ENCODE results near the gene DDX11.
A peak's percentile ranks its signal among the peaks of the same experiment; 100 is the strongest.
"Not testable (repeated sequence)": the region's sequence is repeated elsewhere in the genome, so short reads cannot be mapped to it uniquely, and the experiment has no call there.

Gene DDX11

GRCh38 chr12:31099434-31099833 is 25.8 kb downstream of the DDX11 start:
- DNase-seq (ENCODE audit: low read depth), result not testable (repeated sequence)

- not testable (repeated sequence) for DNase-seq (ENCODE audit: low read depth)
Observed at GRCh38 chr12:31100503-31101208, 27.0 kb downstream of the DDX11 start.

- not testable (repeated sequence) for DNase-seq (ENCODE audit: low read depth)
Observed at GRCh38 chr12:31102125-31102524, 28.5 kb downstream of the DDX11 start.

- not testable (repeated sequence) for DNase-seq (ENCODE audit: low read depth)
Observed at GRCh38 chr12:31102596-31102995, 28.9 kb downstream of the DDX11 start.

- DNase-seq (ENCODE audit: low read depth), result not testable (repeated sequence)
Observed at GRCh38 chr12:31103561-31103975, 29.9 kb downstream of the DDX11 start.

- DNase-seq (ENCODE audit: low read depth), result not testable (repeated sequence)
Observed at GRCh38 chr12:31104220-31104619, 30.6 kb downstream of the DDX11 start.

GRCh38 chr12:31104773-31105172 is 31.1 kb downstream of the DDX11 start:
- not testable (repeated sequence) for DNase-seq (ENCODE audit: low read depth)

- DNase-seq (ENCODE audit: low read depth), result no peak
Observed at GRCh38 chr12:31105668-31106067, 32.0 kb downstream of the DDX11 start.

- no peak for DNase-seq (ENCODE audit: low read depth)
Observed at GRCh38 chr12:31106101-31106803, 32.6 kb downstream of the DDX11 start.

GRCh38 chr12:31109773-31110172 is 36.1 kb downstream of the DDX11 start:
- DNase-seq (ENCODE audit: low read depth), result not testable (repeated sequence)

GRCh38 chr12:31110263-31110662 is 36.6 kb downstream of the DDX11 start:
- not testable (repeated sequence) for DNase-seq (ENCODE audit: low read depth)

GRCh38 chr12:31115092-31115601 is 41.5 kb downstream of the DDX11 start:
- not testable (repeated sequence) for DNase-seq (ENCODE audit: low read depth)

- DNase-seq (ENCODE audit: low read depth), result not testable (repeated sequence)
Observed at GRCh38 chr12:31116846-31117202, 43.2 kb downstream of the DDX11 start.

- DNase-seq (ENCODE audit: low read depth), result peak; percentile 29
Observed at GRCh38 chr12:31117203-31118011, 43.7 kb downstream of the DDX11 start.

- peak; percentile 14 for DNase-seq (ENCODE audit: low read depth)
Observed at GRCh38 chr12:31118347-31119191, 44.9 kb downstream of the DDX11 start.

- no peak for DNase-seq (ENCODE audit: low read depth)
Observed at GRCh38 chr12:31119192-31119802, 45.6 kb downstream of the DDX11 start.

GRCh38 chr12:31119803-31120211 is 46.1 kb downstream of the DDX11 start:
- no peak for DNase-seq (ENCODE audit: low read depth)

GRCh38 chr12:31120392-31121008 is 46.8 kb downstream of the DDX11 start:
- DNase-seq (ENCODE audit: low read depth), result no peak

GRCh38 chr12:31121022-31121728 is 47.5 kb downstream of the DDX11 start:
- peak; percentile 1 for DNase-seq (ENCODE audit: low read depth)

- DNase-seq (ENCODE audit: low read depth), result no peak
Observed at GRCh38 chr12:31122481-31122880, 48.8 kb downstream of the DDX11 start.

Measured in EH (cell line).